Right forelimb (tissue), 1 donor: ENCODE results near the gene ADCY3.
"Not testable (repeated sequence)": the region's sequence is repeated elsewhere in the genome, so short reads cannot be mapped to it uniquely, and the experiment has no call there.

Experiments
- DNase-seq: peaks from one replicate; pipeline ENCODE4 v3.0.0-alpha.2; 2018

The ADCY3 gene

GRCh38 chr2:24800487-24800886 lies 119.5 kb downstream of the ADCY3 start:
- not testable (repeated sequence) for DNase-seq

- DNase-seq: no peak
Observed at GRCh38 chr2:24797644-24798043, 122.4 kb downstream of the ADCY3 start.

- no peak for DNase-seq
Observed at GRCh38 chr2:24793761-24794435, 126.1 kb downstream of the ADCY3 start.

GRCh38 chr2:24792874-24793760 lies 126.9 kb downstream of the ADCY3 start, which contains the start of the genes CENPO and PTRHD1:
CENPO (plus strand) TSS chr2:24793425; CDS start chr2:24793920, 495 bp downstream.
PTRHD1 (minus strand) TSS chr2:24793391; CDS start chr2:24793377, 14 bp downstream.
- DNase-seq: peak; percentile 98

GRCh38 chr2:24792542-24792873 lies 127.5 kb downstream of the ADCY3 start:
- DNase-seq: no peak

GRCh38 chr2:24791452-24791851 lies 128.6 kb downstream of the ADCY3 start:
- no peak for DNase-seq

- DNase-seq: no peak
Observed at GRCh38 chr2:24788816-24789215, 131.2 kb downstream of the ADCY3 start.

- DNase-seq: no peak
Observed at GRCh38 chr2:24787532-24787931, 132.5 kb downstream of the ADCY3 start.

- DNase-seq: no peak
Observed at GRCh38 chr2:24785671-24786321, 134.2 kb downstream of the ADCY3 start.

GRCh38 chr2:24783641-24784040 lies 136.4 kb downstream of the ADCY3 start:
- DNase-seq: no peak

- no peak for DNase-seq
Observed at GRCh38 chr2:24779116-24779515, 140.9 kb downstream of the ADCY3 start.

- DNase-seq: no peak
Observed at GRCh38 chr2:24774373-24774772, 145.7 kb downstream of the ADCY3 start.

- DNase-seq: no peak
Observed at GRCh38 chr2:24771764-24772586, 148.1 kb downstream of the ADCY3 start.

- no peak for DNase-seq
Observed at GRCh38 chr2:24771061-24771460, 149.0 kb downstream of the ADCY3 start.
